Effector memory CD8-positive, alpha-beta T cell (primary cell): ENCODE measurements around the gene HLA-DPA1.

Source experiments
- ATAC-seq: fragments of 150-1000 bp; cut with Tn5 transposase; replicated peaks from 2 replicates; pipeline ENCODE4 v1.10.0; 2021; ENCODE audit warnings: mild to moderate bottlenecking, moderate library complexity
- DNase-seq, 3 experiments: peaks; one replicate each; pipeline ENCODE4 v3.0.0; 2021
- H3K27ac Mint-ChIP-seq, 2 donors: one replicate each; pipeline ENCODE4 v1.8.0; 2022; ENCODE audit warnings: mild to moderate bottlenecking in 2 of 2, mixed read lengths in 2 of 2, moderate library complexity in 2 of 2
- H3K27me3 Mint-ChIP-seq, 2 donors: one replicate each; pipeline ENCODE4 v1.8.0; 2022; ENCODE audit warnings: mixed read lengths in 2 of 2
- H3K36me3 Mint-ChIP-seq: one replicate; pipeline ENCODE4 v1.8.0; 2022; ENCODE audit warnings: mild to moderate bottlenecking, moderate library complexity, mixed read lengths; ENCODE audit not compliant: insufficient read depth
- H3K4me1 Mint-ChIP-seq, 2 donors: one replicate each; pipeline ENCODE4 v1.8.0; 2022; ENCODE audit warnings: low read depth in 2 of 2, mixed read lengths in 2 of 2
- H3K4me3 Mint-ChIP-seq, 2 donors: one replicate each; pipeline ENCODE4 v1.8.0; 2022; ENCODE audit warnings: mild to moderate bottlenecking in 2 of 2, mixed read lengths in 2 of 2, moderate library complexity in 2 of 2
- H3K9me3 Mint-ChIP-seq, 2 donors: one replicate each; pipeline ENCODE4 v1.8.0; 2022; ENCODE audit warnings: mixed read lengths in 2 of 2

HLA-DPA1 gene

DNA sequence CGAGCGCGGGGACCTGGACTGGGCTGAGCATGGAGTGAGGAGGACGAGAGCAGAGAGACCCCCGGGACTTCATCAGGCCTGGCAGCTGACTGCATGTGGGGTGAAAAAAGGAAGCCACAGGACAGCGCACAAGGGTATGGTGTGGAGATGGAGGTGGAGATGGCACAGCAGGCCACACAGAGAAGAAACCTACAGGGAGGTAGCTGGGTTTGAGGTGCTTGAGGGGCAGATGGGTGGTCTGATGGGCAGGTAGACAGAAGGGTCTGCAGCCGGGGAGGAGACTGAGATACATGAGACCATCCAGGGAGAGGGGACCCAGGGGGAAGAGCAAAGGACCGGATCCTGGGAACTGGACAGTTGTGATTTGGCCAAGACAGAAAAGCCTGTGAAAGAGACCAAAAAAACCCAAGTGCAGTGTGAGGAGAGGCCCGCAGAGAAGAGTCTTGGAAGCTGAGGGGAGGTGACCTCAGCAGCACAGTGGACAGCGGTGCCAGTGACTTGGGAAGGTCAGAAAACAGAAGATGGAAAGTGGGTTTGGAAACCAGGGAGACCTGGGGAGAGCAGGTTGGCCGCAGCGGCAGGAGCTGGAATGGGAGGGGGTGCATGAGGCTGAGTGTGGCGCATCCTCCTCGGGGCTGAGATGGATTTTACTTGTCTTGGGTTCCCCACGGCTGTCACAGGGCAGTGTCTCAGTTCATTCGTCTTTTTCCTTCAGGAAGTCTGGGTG lies 7.8 kb upstream of the HLA-DPA1 start:
- no peaks in the 10 kb centered on the region for H3K9me3 Mint-ChIP-seq
- H3K4me3 Mint-ChIP-seq: peak overlapping the region in 1 of 2 donors; percentile 67
- ATAC-seq (no peak), DNase-seq (no peak)
- H3K4me1 Mint-ChIP-seq: peaks cover 50 to 59% of the 10 kb centered on the region in 2 donors
- H3K27me3 Mint-ChIP-seq: no peaks in the 10 kb centered on the region
- peak overlapping the region; percentile 72 to 84 for H3K27ac Mint-ChIP-seq
- peaks cover 58% of the 10 kb centered on the region for H3K36me3 Mint-ChIP-seq

GRCh38 chr6:33080127-33081089 lies 7.0 kb upstream of the HLA-DPA1 start:
- ATAC-seq (peak; percentile 14), DNase-seq (no peak)
- Mint-ChIP-seq H3K4me3 (peak overlapping the region; percentile 55 to 67), H3K9me3 (no peaks in the 10 kb centered on the region), H3K27me3 (no peaks in the 10 kb centered on the region), H3K4me1 (peaks cover 58 to 61% of the 10 kb centered on the region in 2 donors), H3K36me3 (peaks cover 50% of the 10 kb centered on the region), H3K27ac (peak overlapping the region; percentile 72 to 80)

- H3K27me3 Mint-ChIP-seq: no peaks in the 10 kb centered on the region
- peaks cover 42% of the 10 kb centered on the region for H3K36me3 Mint-ChIP-seq
- H3K9me3 Mint-ChIP-seq: no peaks in the 10 kb centered on the region
- no peak for ATAC-seq
- peaks cover 62 to 68% of the 10 kb centered on the region in 2 donors for H3K4me1 Mint-ChIP-seq
- H3K27ac Mint-ChIP-seq: peak overlapping the region; percentile 72 to 94
- peak overlapping the region in 1 of 2 donors; percentile 30 for H3K4me3 Mint-ChIP-seq
- no peak for DNase-seq
Observed at GRCh38 chr6:33079580-33079979, 6.1 kb upstream of the HLA-DPA1 start.

DNA sequence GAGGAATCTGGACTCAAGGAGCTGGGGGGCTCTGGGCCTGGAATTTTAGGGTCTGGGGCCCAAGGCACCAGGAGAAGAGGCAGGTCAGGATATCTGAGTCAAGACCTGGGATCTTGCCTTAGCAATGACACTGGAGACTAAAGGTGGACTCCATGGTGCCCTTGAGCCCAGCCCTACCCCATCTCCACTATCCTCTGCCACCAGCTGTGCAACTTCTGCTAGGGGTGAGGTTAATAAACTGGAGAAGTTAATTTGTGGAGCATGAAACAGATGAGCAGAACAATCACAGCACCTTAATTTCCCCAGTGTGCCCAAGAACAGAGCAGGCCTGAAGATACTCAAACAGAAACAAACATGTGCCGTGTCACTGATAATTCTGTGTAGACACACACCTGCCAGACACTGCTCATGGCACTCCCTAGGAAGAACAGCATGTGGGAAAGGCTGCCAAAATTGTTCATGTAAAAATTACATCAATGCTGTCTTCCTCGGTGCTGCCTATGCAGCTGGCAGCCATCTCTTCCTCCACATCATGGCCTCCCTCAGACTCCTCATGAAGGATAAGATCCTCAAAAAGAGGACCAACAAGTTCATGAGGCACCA lies 5.6 kb upstream of the HLA-DPA1 start:
- Mint-ChIP-seq H3K9me3 (no peaks in the 10 kb centered on the region), H3K36me3 (peaks cover 36% of the 10 kb centered on the region), H3K27me3 (no peaks in the 10 kb centered on the region), H3K4me3 (peak overlapping the region; percentile 37 to 85), H3K27ac (peak overlapping the region; percentile 72 to 94), H3K4me1 (peaks cover 62 to 68% of the 10 kb centered on the region in 2 donors)
- DNase-seq: no peak
- ATAC-seq: no peak

GRCh38 chr6:33078442-33078841 lies 5.0 kb upstream of the HLA-DPA1 start:
- H3K4me1 Mint-ChIP-seq: peaks cover 65 to 72% of the 10 kb centered on the region in 2 donors

GRCh38 chr6:33077908-33078307 lies 4.5 kb upstream of the HLA-DPA1 start:
- no peaks in the 10 kb centered on the region for H3K9me3 Mint-ChIP-seq
- peaks cover 66 to 70% of the 10 kb centered on the region in 2 donors for H3K4me1 Mint-ChIP-seq
- H3K27ac Mint-ChIP-seq: peak overlapping the region; percentile 72 to 94
- no peak for DNase-seq
- peak overlapping the region; percentile 85 to 92 for H3K4me3 Mint-ChIP-seq
- no peaks in the 10 kb centered on the region for H3K27me3 Mint-ChIP-seq
- ATAC-seq: no peak
- H3K36me3 Mint-ChIP-seq: peaks cover 28% of the 10 kb centered on the region

More at GRCh38 chr6:33078442-33078841, 5.0 kb upstream of the HLA-DPA1 start:
- peak overlapping the region; percentile 85 to 92 for H3K4me3 Mint-ChIP-seq
- no peaks in the 10 kb centered on the region for H3K9me3 Mint-ChIP-seq
- peaks cover 31% of the 10 kb centered on the region for H3K36me3 Mint-ChIP-seq
- no peaks in the 10 kb centered on the region for H3K27me3 Mint-ChIP-seq
- no peak for ATAC-seq
- no peak for DNase-seq
- H3K27ac Mint-ChIP-seq: peak overlapping the region; percentile 72 to 94

GRCh38 chr6:33076406-33076934 lies 3.0 kb upstream of the HLA-DPA1 start:
- H3K4me3 Mint-ChIP-seq: peak overlapping the region; percentile 85 to 92
- DNase-seq (no peak), ATAC-seq (no peak)
- H3K36me3 Mint-ChIP-seq: peaks cover 14% of the 10 kb centered on the region
- H3K9me3 Mint-ChIP-seq: no peaks in the 10 kb centered on the region
- H3K4me1 Mint-ChIP-seq: peaks cover 66 to 69% of the 10 kb centered on the region in 2 donors
- H3K27ac Mint-ChIP-seq: peak overlapping the region; percentile 94 to 95
- H3K27me3 Mint-ChIP-seq: no peaks in the 10 kb centered on the region

DNA sequence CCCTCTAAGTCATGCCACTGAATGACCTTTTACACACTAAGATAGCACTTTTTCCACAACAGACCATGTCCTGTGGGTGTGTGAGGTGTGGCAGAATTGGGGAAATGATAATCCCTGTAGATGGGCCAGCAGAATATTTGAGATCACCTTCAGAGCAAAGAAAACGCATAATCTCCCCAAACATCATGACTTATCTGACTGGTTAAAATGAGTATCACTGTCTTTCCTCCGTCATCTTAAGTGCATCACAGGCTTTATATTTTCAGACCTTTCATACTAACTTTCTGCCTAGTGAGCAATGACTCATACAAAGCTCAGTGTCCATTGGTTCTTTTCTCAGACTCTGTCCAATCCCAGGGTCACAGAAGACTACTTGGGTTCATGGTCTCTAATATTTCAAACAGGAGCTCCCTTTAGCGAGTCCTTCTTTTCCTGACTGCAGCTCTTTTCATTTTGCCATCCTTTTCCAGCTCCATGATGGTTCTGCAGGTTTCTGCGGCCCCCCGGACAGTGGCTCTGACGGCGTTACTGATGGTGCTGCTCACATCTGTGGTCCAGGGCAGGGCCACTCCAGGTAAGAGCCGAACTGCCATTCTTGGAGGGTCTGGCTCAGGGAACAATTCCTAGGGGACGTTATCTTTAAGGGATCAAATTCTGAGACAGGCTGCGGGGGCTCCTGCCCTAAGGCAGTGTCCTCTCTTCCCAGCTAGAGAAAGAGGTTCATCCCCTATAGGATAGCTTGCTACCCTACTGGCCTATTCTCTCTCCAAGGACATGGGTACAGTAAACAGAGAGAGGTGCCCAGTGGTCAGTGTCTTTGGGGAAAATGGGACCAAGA lies 2.3 kb upstream of the HLA-DPA1 start, which contains the start of gene HLA-DPB1:
Gene HLA-DPB1, plus strand, starts transcription at position 423 of the 838 bp plus-strand sequence. Its CDS starts 52 bp downstream, at position 475.
- DNase-seq (peak; percentile 48 to 57 (median 51)), ATAC-seq (peak; percentile 89)
- Mint-ChIP-seq H3K27me3 (no peaks in the 10 kb centered on the region), H3K27ac (peak within 1 kb of the TSS; percentile 94 to 95), H3K36me3 (peaks cover 14% of the 10 kb centered on the region), H3K9me3 (no peaks in the 10 kb centered on the region), H3K4me1 (peaks cover 61 to 69% of the 10 kb centered on the region in 2 donors), H3K4me3 (peak within 1 kb of the TSS; percentile 85 to 92)

GRCh38 chr6:33075208-33075567 lies 1.7 kb upstream of the HLA-DPA1 start:
- Mint-ChIP-seq H3K4me1 (peaks cover 56 to 67% of the 10 kb centered on the region in 2 donors), H3K9me3 (no peaks in the 10 kb centered on the region), H3K4me3 (peak overlapping the region; percentile 85 to 92), H3K36me3 (peaks cover 10% of the 10 kb centered on the region), H3K27ac (peak overlapping the region; percentile 94 to 95), H3K27me3 (no peaks in the 10 kb centered on the region)
- ATAC-seq (no peak), DNase-seq (no peak)

DNA sequence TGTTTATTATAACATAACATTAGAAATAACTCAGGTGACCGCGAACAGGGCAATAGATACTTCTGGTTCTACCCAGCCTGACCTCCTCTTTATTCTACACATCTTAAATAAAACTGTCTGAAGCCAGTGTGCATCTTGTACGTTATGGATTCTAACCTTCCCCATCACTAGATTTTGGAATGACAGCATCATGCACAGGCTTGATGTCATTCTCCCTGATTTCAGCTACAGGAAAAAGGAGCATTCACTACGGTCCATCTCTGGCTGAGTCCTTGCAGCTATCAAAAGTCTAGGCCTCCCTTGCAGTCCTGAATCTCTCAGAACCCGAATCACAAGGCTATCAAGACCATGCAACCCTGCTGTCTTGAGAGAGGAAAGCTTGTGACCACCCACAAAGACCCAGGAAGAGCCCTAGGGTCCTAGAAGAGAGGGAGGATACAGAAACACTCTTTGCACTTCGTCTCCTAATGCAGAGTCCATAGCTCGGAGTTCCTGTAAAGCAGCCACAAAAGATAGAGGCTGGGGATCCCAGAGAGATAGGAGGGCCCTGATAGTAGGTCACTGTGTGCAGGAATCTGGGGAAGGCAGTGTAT lies 845 bp downstream of the HLA-DPA1 start:
- no peak for DNase-seq
- peaks cover 9% of the 10 kb centered on the region for H3K36me3 Mint-ChIP-seq
- peaks cover 43 to 59% of the 10 kb centered on the region in 2 donors for H3K4me1 Mint-ChIP-seq
- H3K27me3 Mint-ChIP-seq: no peaks in the 10 kb centered on the region
- H3K27ac Mint-ChIP-seq: peak overlapping the region; percentile 88 to 96
- H3K4me3 Mint-ChIP-seq: peak overlapping the region; percentile 76 to 87
- no peak for ATAC-seq
- H3K9me3 Mint-ChIP-seq: no peaks in the 10 kb centered on the region

- ATAC-seq (no peak), DNase-seq (no peak)
- peak overlapping the region; percentile 76 to 87 for H3K4me3 Mint-ChIP-seq
- peaks cover 36 to 57% of the 10 kb centered on the region in 2 donors for H3K4me1 Mint-ChIP-seq
- peak overlapping the region; percentile 60 to 88 for H3K27ac Mint-ChIP-seq
- H3K27me3 Mint-ChIP-seq: no peaks in the 10 kb centered on the region
- peaks cover 14% of the 10 kb centered on the region for H3K36me3 Mint-ChIP-seq
- no peaks in the 10 kb centered on the region for H3K9me3 Mint-ChIP-seq
Observed at GRCh38 chr6:33071569-33071968, 1.9 kb downstream of the HLA-DPA1 start.

DNA sequence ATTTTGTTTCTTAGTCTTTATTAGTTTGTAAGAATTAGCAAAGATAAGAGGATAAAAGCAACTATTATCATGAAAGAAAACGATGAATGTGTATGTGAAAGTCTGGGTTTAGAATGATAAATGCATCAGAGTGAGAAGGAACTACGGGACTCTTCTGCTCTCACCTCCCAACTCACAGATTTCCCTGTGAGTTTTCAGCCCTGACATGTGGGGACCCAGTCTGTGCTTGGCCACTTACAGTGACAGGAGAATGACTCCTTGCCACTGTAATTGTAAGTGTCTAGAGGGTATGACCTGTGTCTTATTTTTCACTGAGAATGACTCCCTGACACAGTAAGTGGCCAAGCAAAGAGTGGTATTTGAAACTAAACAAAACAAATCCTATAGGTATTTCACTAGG lies 2.5 kb downstream of the HLA-DPA1 start:
- no peak for DNase-seq
- Mint-ChIP-seq H3K9me3 (no peaks in the 10 kb centered on the region), H3K4me1 (peaks cover 30 to 57% of the 10 kb centered on the region in 2 donors), H3K4me3 (peak overlapping the region; percentile 76 to 87), H3K27ac (peak overlapping the region; percentile 60 to 88), H3K27me3 (no peaks in the 10 kb centered on the region), H3K36me3 (peaks cover 19% of the 10 kb centered on the region)
- ATAC-seq: no peak
